Stimulated activated CD8-positive, alpha-beta memory T cell treated with anti-CD3 and anti-CD28 coated beads, Interleukin-12 subunit alpha, Interleukin-12 subunit beta, amount 100 ng/mL, for 1 hour (primary cell): ENCODE data around the gene TMEM154.

Experiments
- DNase-seq: peaks from one replicate; pipeline ENCODE4 v3.0.0-alpha.2; 2020; ENCODE audit warnings: low read depth

TMEM154 gene

GRCh38 chr4:152629908-152630307, 49.9 kb downstream of the TMEM154 start:
- DNase-seq = no peak

- DNase-seq = no peak
These were observed 51.7 kb downstream of the TMEM154 start for GRCh38 chr4:152628128-152628527.

- no peak for DNase-seq
These were observed 53.0 kb downstream of the TMEM154 start for GRCh38 chr4:152626790-152627189.

GRCh38 chr4:152620915-152621314, 58.9 kb downstream of the TMEM154 start:
- no peak for DNase-seq

- DNase-seq = no peak
These were observed 59.6 kb downstream of the TMEM154 start for GRCh38 chr4:152620218-152620617.

GRCh38 chr4:152619556-152619955, 60.2 kb downstream of the TMEM154 start:
- DNase-seq = no peak

GRCh38 chr4:152618971-152619370, 60.8 kb downstream of the TMEM154 start:
- DNase-seq = no peak

GRCh38 chr4:152616804-152617203, 63.0 kb downstream of the TMEM154 start:
- no peak for DNase-seq

GRCh38 chr4:152613841-152614721, 65.7 kb downstream of the TMEM154 start:
- no peak for DNase-seq

GRCh38 chr4:152613351-152613750, 66.4 kb downstream of the TMEM154 start:
- no peak for DNase-seq

- DNase-seq = no peak
These were observed 69.7 kb downstream of the TMEM154 start for GRCh38 chr4:152610131-152610530.

- DNase-seq = no peak
These were observed 70.3 kb downstream of the TMEM154 start for GRCh38 chr4:152609481-152609880.

GRCh38 chr4:152607178-152607577, 72.6 kb downstream of the TMEM154 start:
- no peak for DNase-seq

- DNase-seq = no peak
These were observed 73.0 kb downstream of the TMEM154 start for GRCh38 chr4:152606753-152607152.

GRCh38 chr4:152605641-152606335, 74.0 kb downstream of the TMEM154 start:
- DNase-seq = no peak

- DNase-seq = no peak
These were observed 74.8 kb downstream of the TMEM154 start for GRCh38 chr4:152605031-152605430.

- no peak for DNase-seq
These were observed 78.6 kb downstream of the TMEM154 start for GRCh38 chr4:152601156-152601555.

- DNase-seq = no peak
These were observed 80.2 kb downstream of the TMEM154 start for GRCh38 chr4:152599636-152600035.

GRCh38 chr4:152599095-152599494, 80.7 kb downstream of the TMEM154 start:
- no peak for DNase-seq

- no peak for DNase-seq
These were observed 81.3 kb downstream of the TMEM154 start for GRCh38 chr4:152598454-152598853.

GRCh38 chr4:152594978-152595925, 84.5 kb downstream of the TMEM154 start:
- no peak for DNase-seq

- no peak for DNase-seq
These were observed 85.7 kb downstream of the TMEM154 start for GRCh38 chr4:152594057-152594456.
